Ureter (tissue), 1 donor: Measurements from ENCODE around the gene SYNE1. TPM values are rescaled to one million over a fixed set of nuclear protein-coding genes. Genes with fewer than 3 reads are reported as not detected.
"Not testable (repeated sequence)": the region's sequence is repeated elsewhere in the genome, so short reads cannot be mapped to it uniquely, and the experiment has no call there.

Experiments used
- DNase-seq: peaks from one replicate; pipeline ENCODE4 v3.0.0-alpha.2; 2020; ENCODE audit warnings: low spot score
- total RNA-seq: library from RNA; stranded (reverse); gene quantifications from one replicate; pipeline ENCODE4 v1.2.4, GENCODE V29; 2023
- donor health status: DM: yes; HTN: yes; CAD: no.

SYNE1 gene
- total RNA-seq, 1 donor from 2014 or later = 197 TPM

DNA sequence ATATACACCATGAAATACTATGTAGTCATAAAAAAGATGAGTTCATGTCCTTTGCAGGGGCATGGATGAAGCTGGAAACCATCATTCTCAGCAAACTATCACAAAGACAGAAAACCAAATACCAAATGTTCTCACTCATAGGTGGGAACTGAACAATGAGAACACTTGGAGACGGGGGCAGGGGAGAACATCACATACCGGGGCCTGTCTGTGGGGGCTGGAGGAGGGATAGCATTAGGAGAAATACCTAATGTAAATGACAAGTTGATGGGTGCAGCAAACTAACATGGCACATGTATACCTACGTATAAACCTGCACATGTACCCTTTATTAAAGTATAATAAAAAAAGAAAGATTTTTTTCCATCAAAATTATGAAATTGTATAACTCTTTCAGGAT lies 22.4 kb downstream of the SYNE1 start:
- DNase-seq = not testable (repeated sequence)

GRCh38 chr6:152609125-152609670 lies 28.0 kb downstream of the SYNE1 start:
- no peak for DNase-seq

DNA sequence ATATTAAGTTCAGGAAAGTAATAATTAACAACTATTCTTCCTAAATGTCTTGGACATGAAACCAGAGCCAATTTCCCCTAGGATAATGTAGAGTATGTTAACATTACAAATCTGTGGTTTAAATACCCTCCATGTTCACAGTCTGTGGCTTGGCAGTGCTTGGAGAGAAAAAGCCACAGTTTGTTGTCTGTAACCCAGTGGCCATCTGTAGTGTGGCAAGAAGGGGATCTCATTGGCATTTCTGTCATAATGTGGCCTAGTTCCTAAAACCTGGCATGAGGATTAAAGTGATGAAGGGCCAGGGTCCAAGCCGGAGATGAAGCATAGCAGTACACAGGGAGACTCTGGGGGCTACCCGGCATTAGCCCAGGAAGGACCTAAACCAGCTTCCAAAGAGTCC lies 31.2 kb downstream of the SYNE1 start:
- DNase-seq = no peak

GRCh38 chr6:152605342-152605741 lies 31.8 kb downstream of the SYNE1 start:
- DNase-seq = no peak

- no peak for DNase-seq
Observed at GRCh38 chr6:152603911-152604310, 33.3 kb downstream of the SYNE1 start.

DNA sequence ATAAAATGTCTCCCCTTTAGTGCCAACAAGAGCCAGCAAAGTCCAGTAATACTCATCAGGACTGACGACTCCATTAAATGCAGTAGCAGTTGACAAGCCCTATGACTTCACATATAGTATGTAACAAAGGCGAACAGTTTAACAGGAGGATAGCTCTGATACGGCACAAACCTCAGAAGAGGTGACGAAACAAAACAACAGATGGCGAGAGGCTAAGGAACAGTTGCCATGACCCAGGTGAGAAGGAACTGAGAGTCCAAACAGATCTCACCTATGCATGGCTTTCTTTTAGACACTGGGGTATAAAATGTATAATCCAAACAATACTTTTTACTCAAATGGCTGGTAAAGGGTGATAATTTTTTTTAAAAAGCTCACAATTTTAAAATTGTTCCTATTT lies 37.1 kb downstream of the SYNE1 start:
- no peak for DNase-seq

DNA sequence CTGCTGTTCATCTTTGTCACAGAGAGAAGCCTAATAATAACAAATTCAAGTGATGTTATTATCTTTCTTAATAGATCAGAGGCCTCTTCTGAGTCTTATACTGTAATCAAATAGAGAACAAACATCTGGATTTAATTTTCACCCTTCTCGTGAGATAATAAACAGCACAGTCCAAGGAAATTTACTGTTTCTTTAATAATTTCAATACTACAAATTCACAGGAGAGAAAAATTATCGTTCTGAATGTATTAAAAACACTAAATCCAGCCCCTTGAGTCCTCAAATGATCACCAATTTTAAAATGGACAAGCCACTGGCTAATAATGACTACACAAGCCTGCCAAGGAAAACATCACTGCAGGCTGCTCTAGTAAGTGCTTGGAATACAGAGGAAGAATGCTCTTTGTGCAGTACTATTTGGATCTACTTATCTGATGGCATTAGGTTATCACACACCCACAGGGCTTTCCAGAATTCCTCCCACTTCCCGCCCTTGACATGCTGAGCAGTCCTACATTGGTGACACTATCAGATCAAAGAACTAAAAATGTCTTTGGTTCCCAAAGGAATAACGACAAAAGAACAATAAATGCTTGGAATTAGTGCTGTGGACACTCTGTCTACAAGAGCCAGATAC lies 38.1 kb downstream of the SYNE1 start:
- no peak for DNase-seq

- no peak for DNase-seq
Observed at GRCh38 chr6:152598421-152598820, 38.7 kb downstream of the SYNE1 start.

- DNase-seq = no peak
Observed at GRCh38 chr6:152596726-152597125, 40.4 kb downstream of the SYNE1 start.

DNA sequence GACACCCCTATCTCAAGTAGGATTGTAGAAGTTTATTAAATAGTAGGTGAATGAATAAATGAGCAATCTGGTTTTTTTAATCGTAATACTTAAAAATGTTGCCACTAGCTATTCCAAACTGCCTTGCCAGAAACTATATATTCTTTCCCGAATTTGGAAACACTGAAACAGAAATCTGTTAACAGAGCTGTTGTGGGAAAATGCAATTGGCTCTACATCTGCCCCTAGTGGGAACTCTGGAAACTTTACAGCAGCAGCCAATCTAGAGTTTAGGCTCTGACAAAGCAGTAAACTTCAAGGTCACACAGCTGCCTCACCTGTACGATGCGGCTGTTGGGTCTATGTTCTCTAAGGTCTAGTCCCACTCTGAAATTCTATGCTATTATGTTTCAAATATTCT lies 41.7 kb downstream of the SYNE1 start:
- DNase-seq = no peak

GRCh38 chr6:152594701-152595100 lies 42.5 kb downstream of the SYNE1 start:
- no peak for DNase-seq

DNA sequence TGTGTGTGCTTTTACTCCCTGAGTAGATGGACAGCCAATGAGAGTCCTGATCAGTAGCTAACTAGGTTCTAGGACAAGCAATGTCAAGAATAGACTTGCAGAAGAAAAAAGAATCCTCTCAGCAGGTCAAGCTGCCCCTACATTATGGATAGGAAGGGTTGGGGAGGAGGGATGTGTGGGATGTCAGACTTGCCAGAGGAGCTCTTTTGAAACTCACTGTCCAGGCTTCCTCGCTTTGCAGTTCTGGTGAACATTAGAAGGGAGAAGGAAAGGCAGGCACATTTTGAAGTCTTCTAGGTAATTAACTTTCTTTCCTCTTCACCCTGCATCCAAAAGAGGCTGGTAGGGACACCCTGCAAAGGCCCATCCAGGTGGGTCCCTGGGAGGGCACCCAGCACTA lies 48.7 kb downstream of the SYNE1 start:
- no peak for DNase-seq

DNA sequence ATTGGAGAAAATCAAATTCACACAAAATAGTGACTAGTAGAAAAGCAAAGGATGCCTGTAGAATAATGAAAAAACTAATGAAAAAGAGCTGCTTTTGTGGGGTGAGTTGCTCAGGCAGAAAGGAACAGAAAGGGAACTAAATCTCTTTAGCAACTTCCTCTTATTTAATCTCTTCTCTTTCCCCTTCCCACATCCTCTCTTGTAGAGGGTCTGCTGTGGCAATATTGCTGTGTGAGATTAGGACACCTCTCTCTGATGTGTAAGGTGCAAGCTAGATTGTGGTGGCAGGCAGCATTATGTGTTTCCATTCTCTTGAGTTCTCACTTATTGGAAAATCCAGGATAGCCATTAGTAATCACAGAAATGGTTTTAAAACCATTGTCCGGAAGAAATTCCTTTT lies 49.7 kb downstream of the SYNE1 start:
- no peak for DNase-seq

- DNase-seq = no peak
Observed at GRCh38 chr6:152585236-152585635, 51.9 kb downstream of the SYNE1 start.

- DNase-seq = no peak
Observed at GRCh38 chr6:152583888-152584287, 53.3 kb downstream of the SYNE1 start.

DNA sequence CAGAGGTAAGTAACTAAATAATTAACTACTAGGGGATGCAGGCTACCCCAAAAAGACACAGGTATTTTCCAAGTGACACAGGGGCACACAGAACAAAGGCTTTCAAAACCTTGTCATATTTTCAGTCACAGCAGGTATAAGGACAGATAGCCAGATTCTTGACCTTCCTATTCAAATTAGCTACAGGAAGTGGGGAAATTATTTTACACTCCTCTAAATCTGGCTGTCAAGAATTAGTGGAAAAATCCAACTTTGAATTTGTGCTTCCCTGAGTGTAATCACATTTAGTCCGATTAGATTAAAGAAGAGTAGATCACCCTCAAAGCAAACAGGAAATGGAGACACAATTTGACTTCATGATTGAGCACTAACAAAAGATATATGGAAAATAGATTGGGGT lies 60.6 kb downstream of the SYNE1 start:
- no peak for DNase-seq

GRCh38 chr6:152575621-152576150 lies 61.5 kb downstream of the SYNE1 start:
- DNase-seq = peak; percentile 63

GRCh38 chr6:152575161-152575560 lies 62.0 kb downstream of the SYNE1 start:
- DNase-seq = no peak

- no peak for DNase-seq
Observed at GRCh38 chr6:152573762-152574161, 63.4 kb downstream of the SYNE1 start.

DNA sequence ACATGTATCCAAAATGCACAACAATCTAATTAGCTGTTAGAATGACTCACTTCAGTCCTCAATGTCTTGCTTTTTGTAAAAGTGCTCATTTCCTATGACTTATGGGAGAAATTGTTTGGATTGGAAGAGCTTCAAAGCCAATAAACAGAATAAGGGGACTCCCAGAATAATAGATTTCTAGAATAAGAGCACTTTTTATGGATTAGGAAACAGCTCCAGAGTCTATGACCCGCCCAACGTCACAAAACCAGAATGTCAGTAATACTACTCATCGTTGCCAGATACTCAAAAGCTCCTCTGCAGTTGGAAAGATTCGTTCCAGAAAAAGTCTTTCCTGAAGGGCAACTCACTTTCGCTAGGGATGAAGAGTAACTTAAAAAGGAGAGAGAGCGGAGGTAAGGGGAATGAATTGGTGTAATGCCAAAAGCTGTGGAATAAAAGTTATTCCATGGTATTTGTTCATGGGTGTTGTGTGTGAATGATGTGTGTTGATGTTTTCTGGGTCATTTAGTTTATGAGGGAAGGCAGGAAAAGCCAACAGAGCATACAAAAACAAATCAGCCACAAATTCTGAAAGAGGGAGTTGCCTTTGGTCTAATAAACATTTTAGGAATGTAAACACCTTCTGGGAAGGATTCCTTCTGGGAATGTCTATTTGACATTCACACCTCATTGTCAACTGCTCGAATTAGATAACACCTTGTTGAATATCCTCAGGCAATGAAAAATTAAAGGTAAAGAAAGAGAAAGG lies 64.6 kb downstream of the SYNE1 start:
- no peak for DNase-seq

GRCh38 chr6:152571943-152572337 lies 65.2 kb downstream of the SYNE1 start:
- DNase-seq = no peak

GRCh38 chr6:152571089-152571488 lies 66.1 kb downstream of the SYNE1 start:
- DNase-seq = no peak
